Measurements from ENCODE around the gene MYO5B.

Gene MYO5B

DNA sequence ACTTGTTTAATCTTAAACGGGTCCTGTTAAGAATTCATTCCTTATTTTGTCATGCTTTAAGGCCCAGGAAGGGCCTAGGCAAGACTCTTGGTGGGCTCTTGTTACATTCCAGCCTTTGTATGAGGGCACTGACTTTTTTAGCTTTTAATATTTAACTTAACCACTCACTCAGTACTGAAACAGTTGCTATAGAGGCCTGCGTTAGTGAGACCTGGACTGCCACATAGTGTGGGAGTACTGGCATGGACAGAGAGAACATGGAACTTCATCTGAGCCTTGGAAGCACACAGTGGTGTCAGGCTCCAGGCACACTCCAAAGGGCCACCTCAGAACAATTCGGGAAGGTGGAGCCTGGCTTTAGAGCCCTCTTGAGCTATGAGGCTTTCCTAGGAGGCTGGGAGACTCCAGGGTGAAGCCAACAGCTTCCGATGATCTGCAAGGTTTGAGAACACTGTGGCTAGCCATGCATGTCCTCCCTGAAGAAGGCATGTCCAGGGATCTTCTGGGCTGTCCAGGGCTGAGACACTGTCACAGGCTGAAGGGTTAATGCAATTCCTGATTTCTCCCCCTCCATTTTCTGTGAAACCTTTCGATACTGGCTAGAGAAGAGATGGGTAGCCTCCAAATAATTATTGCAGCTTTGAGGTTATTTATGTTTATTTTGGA lies 226.2 kb downstream of the MYO5B start:
- no peak for DNase-seq (ENCODE audit: low read depth)

- no peak for DNase-seq (ENCODE audit: low read depth)
Measured at GRCh38 chr18:49967636-49968313, 227.2 kb downstream of the MYO5B start.

DNA sequence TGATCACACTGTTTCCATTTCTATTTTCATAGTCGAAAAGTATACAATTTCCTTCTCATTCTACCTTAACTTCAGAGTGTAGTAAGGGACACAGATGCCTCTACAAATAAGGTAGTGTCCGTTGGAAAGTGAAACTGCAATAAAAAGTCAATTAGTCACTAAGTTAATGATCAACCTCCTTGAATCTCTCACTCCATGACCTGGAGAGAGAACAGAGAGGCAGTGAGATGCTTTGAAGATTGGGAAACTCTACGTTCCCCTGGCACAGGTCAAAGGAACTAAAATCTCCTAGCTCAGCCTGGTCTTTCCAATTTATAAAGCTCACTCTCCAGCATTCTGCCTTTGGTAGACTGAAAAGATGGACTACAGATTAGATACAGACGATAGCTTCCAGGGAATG lies 227.8 kb downstream of the MYO5B start:
- DNase-seq (ENCODE audit: low read depth), result no peak

- DNase-seq (ENCODE audit: low read depth), result no peak
Measured at GRCh38 chr18:49966090-49966489, 228.9 kb downstream of the MYO5B start.

DNA sequence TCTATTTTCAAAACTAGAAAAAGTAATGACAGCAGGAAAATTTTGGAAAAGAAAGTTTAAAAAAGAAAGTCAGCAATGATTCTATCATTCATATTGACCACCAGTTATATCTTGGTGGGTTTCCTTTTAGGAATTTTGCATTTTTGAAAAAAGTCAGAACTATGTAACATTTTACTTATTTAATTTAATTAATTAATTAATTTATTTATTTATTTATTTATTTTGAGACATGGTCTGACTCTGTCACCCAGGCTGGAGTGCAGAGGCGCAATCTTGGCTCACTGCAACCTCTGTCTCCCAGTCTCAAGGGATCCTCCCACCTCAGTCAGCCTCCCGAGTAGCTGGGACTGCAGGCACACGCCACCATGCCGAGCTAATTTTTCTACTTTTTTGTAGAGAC lies 231.7 kb downstream of the MYO5B start:
- no peak for DNase-seq (ENCODE audit: low read depth)

GRCh38 chr18:49961271-49961670 lies 233.7 kb downstream of the MYO5B start:
- DNase-seq (ENCODE audit: low read depth), result no peak

DNA sequence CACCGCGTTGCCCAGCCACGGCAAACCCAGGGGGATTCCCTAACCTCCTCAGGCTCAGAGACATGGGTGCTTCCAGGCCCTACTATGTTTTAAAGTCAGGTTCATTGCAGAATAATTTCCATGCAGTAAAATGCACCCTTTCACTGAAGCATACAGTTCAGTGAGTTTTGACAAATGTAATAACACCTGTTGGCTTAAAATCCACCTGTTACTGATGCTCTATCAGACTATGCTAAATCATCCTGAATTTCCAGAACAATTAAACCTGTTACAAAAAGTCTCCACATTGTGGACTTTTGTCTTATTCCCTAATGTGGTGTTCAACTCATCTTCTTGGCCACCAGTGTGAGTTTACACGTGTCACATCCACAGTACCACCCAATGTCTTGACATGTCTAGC lies 234.6 kb downstream of the MYO5B start:
- no peak for DNase-seq (ENCODE audit: low read depth)

GRCh38 chr18:49959176-49959575 lies 235.8 kb downstream of the MYO5B start:
- no peak for DNase-seq (ENCODE audit: low read depth)

- DNase-seq (ENCODE audit: low read depth), result no peak
Measured at GRCh38 chr18:49955263-49955662, 239.7 kb downstream of the MYO5B start.

- DNase-seq (ENCODE audit: low read depth), result no peak
Measured at GRCh38 chr18:49953391-49953790, 241.6 kb downstream of the MYO5B start.

- DNase-seq (ENCODE audit: low read depth), result no peak
Measured at GRCh38 chr18:49949951-49950395, 245.0 kb downstream of the MYO5B start.

- DNase-seq (ENCODE audit: low read depth), result no peak
Measured at GRCh38 chr18:49948975-49949374, 246.0 kb downstream of the MYO5B start.

DNA sequence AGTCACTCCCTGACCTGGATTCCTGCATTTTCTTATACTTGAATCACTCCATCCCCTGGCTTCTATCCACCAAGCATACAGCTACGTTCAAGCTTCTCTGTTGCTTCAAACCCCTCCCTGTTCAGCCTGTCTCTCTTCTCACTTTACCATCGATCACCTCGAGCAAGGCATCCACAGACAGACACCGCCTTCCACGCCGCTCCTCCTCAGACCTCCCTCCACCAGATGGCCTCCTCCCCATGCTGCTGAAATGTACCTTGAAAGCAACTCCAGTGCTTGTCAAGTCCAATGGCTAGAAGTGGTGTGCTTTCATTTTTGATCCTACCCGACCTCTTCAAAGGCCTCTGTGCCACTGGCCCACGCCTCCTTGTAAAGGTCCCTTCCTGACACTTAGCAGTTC lies 250.3 kb downstream of the MYO5B start:
- peak; percentile 38 for DNase-seq (ENCODE audit: low read depth)

DNA sequence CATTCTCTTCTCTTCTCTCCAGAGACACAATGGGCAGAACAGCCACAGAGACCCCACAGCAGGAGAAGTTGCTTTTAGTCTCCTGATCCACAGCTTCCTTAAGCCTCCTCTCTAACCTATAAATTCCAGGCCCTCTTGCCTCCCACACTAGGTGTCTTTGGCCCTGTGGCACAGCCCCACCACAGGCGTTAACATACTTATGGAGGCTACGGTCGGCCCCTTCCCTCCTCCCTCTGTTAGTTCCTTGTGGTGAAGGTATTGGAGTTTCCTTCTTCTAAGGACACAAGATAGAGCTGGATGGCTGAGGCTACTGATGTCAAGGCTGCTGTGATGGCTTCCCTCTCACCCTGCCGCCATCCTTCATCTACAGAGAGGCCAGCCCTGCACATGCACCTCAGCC lies 258.1 kb downstream of the MYO5B start:
- DNase-seq (ENCODE audit: low read depth), result no peak

DNA sequence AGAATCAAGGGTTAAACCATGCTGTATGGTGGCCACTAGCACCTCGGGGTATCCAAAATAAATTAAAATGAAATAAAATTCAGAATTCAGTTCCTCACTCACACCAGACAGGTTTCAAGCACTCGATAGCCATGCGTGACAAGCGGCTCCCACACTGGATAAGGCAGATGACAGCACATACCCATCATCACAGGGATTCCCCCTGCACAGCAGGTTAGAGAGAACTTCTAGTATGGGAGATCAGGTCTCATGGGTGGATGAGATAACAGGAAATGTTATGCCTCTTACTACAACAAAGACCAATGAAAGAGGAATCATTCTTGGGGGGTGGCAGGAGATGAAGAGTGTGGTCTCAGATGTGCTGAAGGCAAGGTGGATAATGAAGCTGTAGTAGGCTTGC lies 259.7 kb downstream of the MYO5B start:
- no peak for DNase-seq (ENCODE audit: low read depth)

- no peak for DNase-seq (ENCODE audit: low read depth)
Measured at GRCh38 chr18:49934457-49934856, 260.5 kb downstream of the MYO5B start.

DNA sequence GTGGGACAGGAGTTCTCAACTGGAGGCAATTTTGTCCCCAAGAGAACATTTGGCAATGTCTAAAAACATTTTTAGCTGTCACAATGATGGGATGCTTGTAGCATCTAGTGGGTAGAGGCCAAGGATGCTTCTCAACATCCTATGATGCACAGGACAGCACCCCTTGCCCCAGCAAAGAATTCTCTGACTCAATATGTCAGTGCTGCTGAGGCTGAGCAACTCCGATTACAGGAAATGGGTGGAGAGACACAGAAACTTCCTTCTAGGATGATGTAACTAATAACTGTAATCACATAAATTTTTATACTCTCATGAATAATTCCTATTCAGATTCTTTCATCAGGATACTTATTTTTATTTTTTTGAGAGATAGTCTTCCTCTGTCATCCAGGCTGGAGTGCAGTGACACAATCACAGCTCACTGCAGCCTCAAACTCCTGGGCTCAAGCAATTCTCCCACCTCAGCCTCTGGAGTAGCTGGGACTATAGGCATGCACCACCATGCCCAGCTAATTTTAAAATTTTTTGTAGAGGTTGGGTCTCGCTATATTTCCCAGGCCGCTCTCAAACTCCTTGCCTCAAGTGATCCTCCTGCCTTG lies 261.3 kb downstream of the MYO5B start:
- peak; percentile 33 for DNase-seq (ENCODE audit: low read depth)

DNA sequence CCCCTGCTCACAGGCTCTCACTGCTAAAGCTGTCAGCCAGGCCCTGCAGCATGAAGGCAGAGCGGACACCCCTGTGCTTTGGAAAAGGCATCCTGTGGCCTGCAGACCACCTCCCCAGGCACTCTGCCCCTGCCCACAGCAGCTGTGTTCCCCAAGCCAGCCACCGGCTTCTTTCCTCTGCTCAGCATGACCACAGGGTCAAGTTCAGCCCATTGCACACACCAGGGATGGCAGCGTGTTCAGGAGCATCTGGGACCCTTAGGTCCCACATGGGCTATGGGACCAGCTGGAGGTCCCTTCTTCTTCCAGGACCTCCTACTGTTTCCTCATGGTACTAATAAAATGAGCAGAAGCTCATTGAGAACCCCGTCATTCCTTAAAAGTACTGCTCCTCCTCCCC lies 263.2 kb downstream of the MYO5B start:
- no peak for DNase-seq (ENCODE audit: low read depth)

DNA sequence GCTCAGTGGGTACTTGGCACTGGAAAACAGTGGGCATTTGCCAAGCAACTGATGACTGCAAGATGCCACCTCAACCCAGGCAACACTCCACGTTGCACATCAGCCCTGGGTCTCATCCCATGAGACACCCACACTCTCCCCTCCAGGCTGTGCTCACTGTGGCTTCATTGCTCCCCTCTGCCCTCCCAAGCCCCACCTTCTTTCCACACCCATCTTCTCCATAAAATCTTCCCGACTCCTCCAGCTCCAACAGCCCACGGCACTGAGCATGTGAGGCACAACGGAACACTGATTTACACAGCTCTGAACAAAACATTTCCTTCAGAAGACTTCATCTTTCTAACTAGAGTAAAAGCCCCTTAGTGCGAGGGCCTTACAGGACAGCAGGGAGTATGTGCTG lies 263.8 kb downstream of the MYO5B start:
- no peak for DNase-seq (ENCODE audit: low read depth)

- no peak for DNase-seq (ENCODE audit: low read depth)
Measured at GRCh38 chr18:49926106-49926745, 268.7 kb downstream of the MYO5B start.

- DNase-seq (ENCODE audit: low read depth), result peak; percentile 0
Measured at GRCh38 chr18:49924293-49924983, 270.5 kb downstream of the MYO5B start.

DNA sequence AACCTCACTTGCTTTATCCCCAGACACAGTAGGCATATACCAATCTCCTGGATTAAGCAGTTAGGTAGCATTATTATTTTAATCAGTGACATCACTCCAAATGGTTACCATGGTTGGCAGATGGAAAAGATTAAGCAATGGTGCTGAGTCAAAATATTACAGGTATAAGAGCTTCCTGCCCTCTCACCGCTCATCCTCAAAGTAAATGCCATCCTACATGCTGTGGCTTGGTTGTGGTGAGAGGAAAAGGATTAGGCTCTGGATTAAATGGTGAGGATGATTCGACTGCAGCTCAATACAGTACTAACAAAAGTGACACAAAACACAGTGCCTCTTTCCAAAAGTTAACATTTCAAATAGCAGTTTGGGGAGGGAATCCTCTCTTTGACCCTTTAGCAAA lies 272.7 kb downstream of the MYO5B start:
- DNase-seq (ENCODE audit: low read depth), result no peak

Data from amniotic epithelial cell (primary cell).